DMS153 (cell line): Measurements from ENCODE around the gene SHOC2.

Experiments used
- DNase-seq: peaks from one replicate; lab custom pipeline; 2025; lab: John Stamatoyannopoulos, UW

The SHOC2 gene

GRCh38 chr10:110919349-110919931 lies at the start of gene SHOC2:
TSS of gene SHOC2 (plus strand) at chr10:110919604. CDS start at chr10:110964359, 44,755 bp downstream.
- DNase-seq = no peak

- no peak for DNase-seq
Observed at GRCh38 chr10:110870823-110871297, 48.5 kb upstream of the SHOC2 start.

- DNase-seq = peak; percentile 98
Observed at GRCh38 chr10:110871298-110872084, 47.9 kb upstream of the SHOC2 start, which contains the start of gene PDCD4. TSS of gene PDCD4 (plus strand) at chr10:110871928. CDS start at chr10:110876028, 4,100 bp downstream.

GRCh38 chr10:110872145-110872983 lies 47.0 kb upstream of the SHOC2 start:
- peak; percentile 18 for DNase-seq

- DNase-seq = no peak
Observed at GRCh38 chr10:110872984-110873923, 46.1 kb upstream of the SHOC2 start.

GRCh38 chr10:110873951-110874350 lies 45.5 kb upstream of the SHOC2 start:
- DNase-seq = no peak

- no peak for DNase-seq
Observed at GRCh38 chr10:110876000-110876399, 43.4 kb upstream of the SHOC2 start.

- no peak for DNase-seq
Observed at GRCh38 chr10:110876788-110877187, 42.6 kb upstream of the SHOC2 start.

GRCh38 chr10:110880012-110880411 lies 39.4 kb upstream of the SHOC2 start:
- no peak for DNase-seq

- no peak for DNase-seq
Observed at GRCh38 chr10:110881247-110881646, 38.2 kb upstream of the SHOC2 start.

GRCh38 chr10:110881905-110882304 lies 37.5 kb upstream of the SHOC2 start:
- no peak for DNase-seq

GRCh38 chr10:110883924-110884323 lies 35.5 kb upstream of the SHOC2 start:
- no peak for DNase-seq

GRCh38 chr10:110885932-110886674 lies 33.3 kb upstream of the SHOC2 start:
- DNase-seq = no peak

- no peak for DNase-seq
Observed at GRCh38 chr10:110887560-110887959, 31.8 kb upstream of the SHOC2 start.

- DNase-seq = no peak
Observed at GRCh38 chr10:110892602-110893288, 26.7 kb upstream of the SHOC2 start.

- DNase-seq = peak; percentile 27
Observed at GRCh38 chr10:110893559-110894179, 25.7 kb upstream of the SHOC2 start.

- DNase-seq = no peak
Observed at GRCh38 chr10:110897184-110897583, 22.2 kb upstream of the SHOC2 start.

GRCh38 chr10:110898391-110898790 lies 21.0 kb upstream of the SHOC2 start:
- DNase-seq = no peak

GRCh38 chr10:110900983-110901382 lies 18.4 kb upstream of the SHOC2 start:
- DNase-seq = no peak
